Renal pelvis (tissue), 12 donors: ENCODE data around the gene PCDHB6. TPM values are rescaled to one million over a fixed set of nuclear protein-coding genes. Genes with fewer than 3 reads are reported as not detected.
"Not testable (repeated sequence)": the region's sequence is repeated elsewhere in the genome, so short reads cannot be mapped to it uniquely, and the experiment has no call there.

ENCODE experiments used
- DNase-seq: peaks from one replicate; pipeline ENCODE4 v3.0.0-alpha.2; 2013
- long read RNA-seq, 16 experiments: transcript quantifications; one replicate each; lab custom pipeline, GENCODE V29; 2026
- polyA plus RNA-seq, 3 donors: library from polyadenylated mRNA; unstranded; fragments of 120-200 nt; gene quantifications; one replicate each; pipeline ENCODE4 v1.2.1, GENCODE V29; 2013; ENCODE audit not compliant: insufficient read length in 3 of 3

The PCDHB6 gene
- polyA plus RNA-seq: 1 to 10 TPM; 1.6 to 3.1 (median 3.0) TPM
- long read RNA-seq, donor 1, partial matches to known transcripts: 0 of 1 reads
- long read RNA-seq, donor 1, other reads (novel, unspliced or antisense): 0 of 1 reads
- long read RNA-seq, donor 2, partial matches to known transcripts: 0 of 2 reads
- long read RNA-seq, donor 2, other reads (novel, unspliced or antisense): 0 of 2 reads
- long read RNA-seq, donor 3, partial matches to known transcripts: 0 of 3 reads
- long read RNA-seq, donor 3, other reads (novel, unspliced or antisense): 0 of 3 reads
- long read RNA-seq, donor 4, partial matches to known transcripts: 0 of 2 reads
- long read RNA-seq, donor 4, other reads (novel, unspliced or antisense): 0 of 2 reads
- long read RNA-seq, donor 5, transcript PCDHB6-201 (1 exons, 3,266 nt): major isoform, 5 of 5 reads
- long read RNA-seq, donor 5, partial matches to known transcripts: 0 of 5 reads
- long read RNA-seq, donor 5, other reads (novel, unspliced or antisense): 0 of 5 reads
- long read RNA-seq, donor 6, partial matches to known transcripts: 0 of 2 reads
- long read RNA-seq, donor 6, other reads (novel, unspliced or antisense): 0 of 2 reads
- long read RNA-seq, donor 7, partial matches to known transcripts: 0 of 4 reads
- long read RNA-seq, donor 7, other reads (novel, unspliced or antisense): 0 of 4 reads
- long read RNA-seq, donor 8, partial matches to known transcripts: 0 of 2 reads
- long read RNA-seq, donor 8, other reads (novel, unspliced or antisense): 0 of 2 reads
- long read RNA-seq, donor 9, partial matches to known transcripts: 0 of 3 reads
- long read RNA-seq, donor 9, other reads (novel, unspliced or antisense): 0 of 3 reads
- long read RNA-seq, donor 10, partial matches to known transcripts: 0 of 1 reads
- long read RNA-seq, donor 10, other reads (novel, unspliced or antisense): 0 of 1 reads
- long read RNA-seq, donor 11: 0 reads
- long read RNA-seq, donor 12, partial matches to known transcripts: 0 of 1 reads
- long read RNA-seq, donor 12, other reads (novel, unspliced or antisense): 0 of 1 reads
- long read RNA-seq, donor 13, partial matches to known transcripts: 0 of 1 reads
- long read RNA-seq, donor 13, other reads (novel, unspliced or antisense): 0 of 1 reads
- long read RNA-seq, donor 14, partial matches to known transcripts: 0 of 1 reads
- long read RNA-seq, donor 14, other reads (novel, unspliced or antisense): 0 of 1 reads
- long read RNA-seq, donor 15, partial matches to known transcripts: 0 of 1 reads
- long read RNA-seq, donor 15, other reads (novel, unspliced or antisense): 0 of 1 reads
- long read RNA-seq, donor 16, partial matches to known transcripts: 0 of 1 reads
- long read RNA-seq, donor 16, other reads (novel, unspliced or antisense): 0 of 1 reads

DNA sequence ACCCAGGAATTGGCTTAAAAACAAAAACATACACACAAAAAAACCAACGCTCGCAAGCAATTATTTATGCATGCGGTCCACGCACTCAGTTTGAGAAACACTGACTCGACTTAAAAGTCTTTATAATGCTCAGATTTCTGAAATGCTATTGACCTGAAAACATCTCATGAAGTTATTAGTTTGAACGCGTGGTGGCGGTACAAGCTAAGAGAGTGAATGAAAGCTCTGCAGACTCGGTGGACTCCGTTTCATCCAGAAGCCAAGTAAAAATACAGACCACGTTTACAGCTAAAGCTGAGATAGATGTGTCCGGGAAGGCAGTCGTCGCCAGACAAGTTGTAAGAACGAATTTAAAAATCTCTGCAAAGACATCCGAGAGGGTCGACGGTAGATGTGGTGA, at the start of gene PCDHB6:
Gene PCDHB6 (plus strand): TSS at position 246 of the 400 bp plus-strand sequence. CDS start 201 bp downstream, outside the sequence.
- DNase-seq: peak; percentile 22

- no peak for DNase-seq
Measured at GRCh38 chr5:141100243-141100805, 49.5 kb upstream of the PCDHB6 start, which contains the start of gene PCDHB3. TSS of gene PCDHB3 (plus strand) at chr5:141100473. CDS start at chr5:141100650, 177 bp downstream.

DNA sequence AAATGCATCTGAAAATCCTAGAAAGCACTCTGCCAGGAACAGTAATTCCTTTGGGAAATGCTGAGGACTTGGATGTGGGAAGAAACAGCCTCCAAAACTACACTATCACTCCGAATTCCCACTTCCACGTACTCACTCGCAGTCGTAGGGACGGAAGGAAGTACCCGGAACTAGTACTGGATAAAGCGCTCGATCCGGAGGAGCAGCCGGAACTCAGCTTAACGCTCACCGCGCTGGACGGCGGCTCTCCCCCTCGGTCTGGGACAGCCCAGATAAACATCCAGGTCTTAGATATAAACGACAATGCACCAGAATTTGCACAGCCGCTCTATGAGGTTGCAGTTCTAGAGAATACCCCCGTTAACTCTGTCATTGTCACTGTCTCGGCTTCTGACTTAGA, 48.8 kb upstream of the PCDHB6 start:
- DNase-seq: no peak

DNA sequence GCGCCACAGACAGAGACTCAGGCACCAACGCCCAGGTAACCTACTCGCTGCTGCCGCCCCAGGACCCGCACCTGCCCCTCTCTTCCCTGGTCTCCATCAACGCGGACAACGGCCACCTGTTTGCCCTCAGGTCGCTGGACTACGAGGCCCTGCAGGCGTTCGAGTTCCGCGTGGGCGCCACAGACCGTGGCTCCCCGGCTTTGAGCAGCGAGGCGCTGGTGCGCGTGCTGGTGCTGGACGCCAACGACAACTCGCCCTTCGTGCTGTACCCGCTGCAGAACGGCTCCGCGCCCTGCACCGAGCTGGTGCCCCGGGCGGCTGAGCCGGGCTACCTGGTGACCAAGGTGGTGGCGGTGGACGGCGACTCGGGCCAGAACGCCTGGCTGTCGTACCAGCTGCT, 47.8 kb upstream of the PCDHB6 start:
- DNase-seq: not testable (repeated sequence)

DNA sequence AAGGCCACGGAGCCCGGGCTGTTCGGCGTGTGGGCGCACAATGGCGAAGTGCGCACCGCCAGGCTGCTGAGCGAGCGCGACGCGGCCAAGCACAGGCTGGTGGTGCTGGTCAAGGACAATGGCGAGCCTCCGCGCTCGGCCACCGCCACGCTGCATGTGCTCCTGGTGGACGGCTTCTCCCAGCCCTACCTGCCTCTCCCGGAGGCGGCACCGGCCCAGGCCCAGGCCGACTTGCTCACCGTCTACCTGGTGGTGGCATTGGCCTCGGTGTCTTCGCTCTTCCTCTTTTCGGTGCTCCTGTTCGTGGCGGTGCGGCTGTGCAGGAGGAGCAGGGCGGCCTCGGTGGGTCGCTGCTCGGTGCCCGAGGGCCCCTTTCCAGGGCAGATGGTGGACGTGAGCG, 47.4 kb upstream of the PCDHB6 start:
- DNase-seq: not testable (repeated sequence)

DNA sequence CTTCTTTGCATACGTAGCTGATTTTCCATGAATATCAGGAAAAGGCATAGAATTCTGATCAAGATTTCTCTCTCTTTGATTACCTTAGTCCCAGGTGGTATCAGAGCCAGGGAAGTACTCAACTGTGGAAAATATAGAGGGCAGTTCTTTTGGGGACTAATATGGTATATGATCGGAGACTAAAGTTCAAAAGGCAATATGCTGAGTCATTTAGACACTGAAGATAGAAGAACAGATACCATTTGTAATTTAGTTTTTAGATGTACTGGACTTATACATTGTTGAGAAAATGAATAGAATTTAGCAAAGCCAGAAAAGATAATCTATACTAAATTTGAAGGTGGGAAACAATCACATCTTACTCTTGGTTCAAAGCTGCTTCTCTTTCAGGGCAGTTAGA, 44.5 kb upstream of the PCDHB6 start:
- DNase-seq: no peak

DNA sequence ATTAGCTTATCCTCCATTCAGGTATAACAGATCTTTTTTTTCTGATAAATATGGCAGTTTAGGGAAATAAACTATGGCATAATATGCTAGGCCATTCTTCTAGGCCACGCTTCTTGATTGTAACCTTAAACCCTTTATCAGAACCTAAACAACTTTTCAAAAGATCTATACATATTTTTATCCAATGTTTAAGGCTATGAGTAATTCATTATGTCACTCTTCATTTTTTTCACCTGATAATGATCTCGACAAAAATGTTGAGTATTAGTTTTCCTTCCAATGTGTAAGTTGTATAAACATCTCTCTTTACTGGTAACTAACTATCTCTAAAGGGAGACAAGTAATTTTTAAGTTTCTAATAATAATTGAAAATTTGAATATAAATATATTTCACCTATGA, 30.6 kb upstream of the PCDHB6 start:
- DNase-seq: no peak

DNA sequence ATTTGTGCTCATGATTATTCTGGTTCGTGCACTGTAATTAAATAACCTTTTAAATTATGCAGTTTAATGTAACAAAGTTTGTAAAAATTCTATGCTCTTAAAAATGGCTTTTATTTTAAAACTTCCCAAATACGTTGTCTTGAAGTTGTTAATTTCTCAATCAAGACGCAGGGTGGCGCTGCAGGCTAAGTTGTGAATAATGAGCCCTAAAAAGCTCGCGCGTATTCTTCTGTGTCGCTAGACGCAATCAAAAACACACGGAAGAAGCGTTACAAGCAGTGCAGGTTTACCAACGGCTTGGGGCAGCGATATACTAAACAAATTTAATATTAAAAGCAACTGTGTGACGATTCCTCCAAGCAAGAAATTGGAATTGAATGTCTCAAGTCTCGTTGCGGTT, 28.3 kb upstream of the PCDHB6 start, which contains the start of gene PCDHB4:
Gene PCDHB4 (plus strand): TSS at position 256 of the 400 bp plus-strand sequence. CDS start 181 bp downstream, outside the sequence.
- no peak for DNase-seq

GRCh38 chr5:141121985-141122384, 27.9 kb upstream of the PCDHB6 start:
- no peak for DNase-seq

GRCh38 chr5:141123396-141124135, 26.3 kb upstream of the PCDHB6 start:
- DNase-seq: not testable (repeated sequence)

- DNase-seq: no peak
Measured at GRCh38 chr5:141127305-141127704, 22.6 kb upstream of the PCDHB6 start.

DNA sequence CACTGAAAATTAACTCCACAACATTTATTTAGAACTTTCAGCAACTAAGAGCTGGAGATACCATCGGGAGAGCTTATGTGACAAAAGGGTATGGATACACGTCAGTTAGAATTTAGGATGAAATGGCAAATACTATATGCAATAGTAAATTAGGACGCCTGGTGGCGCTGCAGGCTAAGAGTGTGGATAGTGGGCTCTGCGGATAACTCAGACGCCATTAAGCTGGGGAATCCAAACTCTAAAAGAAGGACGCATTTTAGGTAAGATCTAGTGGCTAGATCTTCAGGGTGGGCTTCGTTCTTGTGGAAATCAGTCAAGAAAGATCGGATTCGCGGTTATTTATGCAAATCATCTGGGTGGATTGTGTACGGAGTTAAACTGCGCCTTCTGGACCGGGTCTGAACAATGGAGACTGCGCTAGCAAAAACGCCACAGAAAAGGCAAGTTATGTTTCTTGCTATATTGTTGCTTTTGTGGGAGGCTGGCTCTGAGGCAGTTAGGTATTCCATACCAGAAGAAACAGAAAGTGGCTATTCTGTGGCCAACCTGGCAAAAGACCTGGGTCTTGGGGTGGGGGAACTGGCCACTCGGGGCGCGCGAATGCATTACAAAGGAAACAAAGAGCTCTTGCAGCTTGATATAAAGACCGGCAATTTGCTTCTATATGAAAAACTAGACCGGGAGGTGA, 14.7 kb upstream of the PCDHB6 start, which contains the start of gene PCDHB5:
Gene PCDHB5 (plus strand): TSS at position 177 of the 688 bp plus-strand sequence. CDS start 229 bp downstream, at position 406.
- peak; percentile 24 for DNase-seq

GRCh38 chr5:141135718-141136266, 14.1 kb upstream of the PCDHB6 start:
- DNase-seq: no peak

DNA sequence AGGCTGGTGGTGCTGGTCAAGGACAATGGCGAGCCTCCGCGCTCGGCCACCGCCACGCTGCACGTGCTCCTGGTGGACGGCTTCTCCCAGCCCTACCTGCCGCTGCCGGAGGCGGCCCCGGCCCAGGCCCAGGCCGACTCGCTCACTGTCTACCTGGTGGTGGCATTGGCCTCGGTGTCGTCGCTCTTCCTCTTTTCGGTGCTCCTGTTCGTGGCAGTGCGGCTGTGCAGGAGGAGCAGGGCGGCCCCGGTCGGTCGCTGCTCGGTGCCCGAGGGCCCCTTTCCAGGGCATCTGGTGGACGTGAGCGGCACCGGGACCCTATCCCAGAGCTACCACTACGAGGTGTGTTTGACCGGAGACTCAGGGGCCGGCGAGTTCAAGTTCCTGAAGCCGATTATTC, 12.5 kb upstream of the PCDHB6 start:
- DNase-seq: not testable (repeated sequence)

DNA sequence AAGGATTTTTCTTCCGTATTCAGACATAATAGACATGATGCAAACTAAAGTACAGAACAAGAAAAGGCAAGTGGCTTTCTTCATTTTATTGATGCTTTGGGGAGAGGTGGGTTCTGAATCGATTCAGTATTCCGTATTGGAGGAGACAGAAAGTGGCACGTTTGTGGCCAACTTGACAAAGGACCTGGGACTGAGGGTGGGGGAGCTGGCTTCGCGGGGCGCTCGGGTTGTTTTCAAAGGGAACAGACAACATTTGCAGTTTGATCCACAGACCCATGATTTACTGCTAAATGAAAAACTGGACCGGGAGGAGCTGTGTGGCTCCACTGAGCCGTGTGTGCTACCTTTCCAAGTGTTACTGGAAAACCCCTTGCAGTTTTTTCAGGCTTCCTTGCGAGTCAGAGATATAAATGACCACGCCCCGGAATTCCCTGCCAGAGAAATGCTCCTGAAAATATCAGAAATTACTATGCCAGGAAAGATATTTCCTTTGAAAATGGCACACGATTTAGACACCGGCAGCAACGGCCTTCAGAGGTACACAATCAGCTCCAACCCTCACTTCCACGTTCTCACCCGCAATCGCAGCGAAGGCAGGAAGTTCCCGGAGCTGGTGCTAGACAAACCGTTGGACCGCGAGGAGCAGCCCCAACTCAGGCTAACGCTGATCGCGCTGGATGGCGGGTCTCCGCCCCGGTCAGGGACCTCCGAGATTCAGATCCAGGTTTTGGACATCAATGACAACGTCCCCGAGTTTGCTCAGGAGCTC, 551 bp downstream of the PCDHB6 start:
- no peak for DNase-seq

GRCh38 chr5:141150993-141151325, 1.1 kb downstream of the PCDHB6 start:
- no peak for DNase-seq

GRCh38 chr5:141151632-141152031, 1.8 kb downstream of the PCDHB6 start:
- not testable (repeated sequence) for DNase-seq

DNA sequence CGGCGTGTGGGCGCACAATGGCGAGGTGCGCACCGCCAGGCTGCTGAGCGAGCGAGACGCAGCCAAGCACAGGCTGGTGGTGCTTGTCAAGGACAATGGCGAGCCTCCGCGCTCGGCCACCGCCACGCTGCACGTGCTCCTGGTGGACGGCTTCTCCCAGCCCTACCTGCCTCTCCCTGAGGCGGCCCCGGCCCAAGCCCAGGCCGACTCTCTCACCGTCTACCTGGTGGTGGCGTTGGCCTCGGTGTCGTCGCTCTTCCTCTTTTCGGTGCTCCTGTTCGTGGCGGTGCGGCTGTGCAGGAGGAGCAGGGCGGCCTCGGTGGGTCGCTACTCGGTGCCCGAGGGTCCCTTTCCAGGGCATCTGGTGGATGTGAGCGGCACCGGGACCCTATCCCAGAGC, 2.2 kb downstream of the PCDHB6 start:
- DNase-seq: not testable (repeated sequence)
